Measurements from ENCODE around the gene MRPL12.

- TF ChIP-seq CTCF (IDR thresholded peaks at IDR 0.05) (no peak), POLR2AphosphoS5 (IDR thresholded peaks at IDR 0.05; ENCODE audit: low read depth, low read length) (no peak)
Observed at GRCh38 chr17:81715107-81715871, 12.1 kb downstream of the MRPL12 start.
